ENCODE measurements around the gene MTAP. TPM values are rescaled to one million over a fixed set of nuclear protein-coding genes. Genes with fewer than 3 reads are reported as not detected.
A peak's percentile ranks its signal among the peaks of the same experiment; 100 is the strongest.

Gene MTAP
- total and polyA plus RNA-seq, 2 donors (not counting 1 experiment from before 2014, with no cell fraction given) = 9.8 to 38.4 TPM

DNA sequence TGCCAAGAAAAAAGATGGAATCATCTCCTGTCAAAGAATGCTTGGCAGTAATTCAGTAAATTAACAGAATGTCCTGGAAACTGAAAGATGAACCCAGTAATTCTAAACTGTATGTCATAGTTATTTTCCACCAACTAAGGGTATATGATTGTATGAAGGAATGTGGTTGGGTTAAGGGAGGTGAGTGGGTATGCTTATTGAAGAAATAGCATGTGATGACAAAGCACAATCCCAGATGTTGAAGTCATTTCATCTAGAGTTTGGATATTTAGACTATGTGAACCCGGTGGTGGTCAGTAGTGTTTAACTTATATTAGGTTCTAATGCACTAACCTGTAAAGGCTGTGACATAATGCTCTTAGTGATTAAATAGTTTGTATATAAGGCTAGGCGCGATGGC lies 104.4 kb downstream of the MTAP start:
- H3K9me3 Mint-ChIP-seq (ENCODE audit: insufficient read depth) = peaks cover 15% of the 10 kb centered on the region
- H3K9ac ChIP-seq (ENCODE audit: low read length) = no peak overlapping the region
- H3K4me2 ChIP-seq (replicated peaks; ENCODE audit: low read depth, low read length, poor library complexity, severe bottlenecking) = no peak overlapping the region
- no peak overlapping the region for H3K4me3 ChIP-seq (ENCODE audit: control extremely low read depth in 1 of 5, extremely low read depth in 1 of 5, insufficient read depth in 1 of 5, low read depth in 2 of 5, low read length in 4 of 5)
- peaks cover 3 to 14% (median 12%) of the 10 kb centered on the region in 3 donors for H3K9me3 ChIP-seq (ENCODE audit: control extremely low read depth in 1 of 3, control insufficient read depth in 2 of 3, insufficient read depth in 1 of 3, low read length in 2 of 3)
- DNase-seq (no peak), ATAC-seq (ENCODE audit: low read depth) (no peak)
- POLR2A ChIA-PET = no interaction called here
- no peak overlapping the region for H3K4me3 Mint-ChIP-seq
- H4K20me1 ChIP-seq (ENCODE audit: control insufficient read depth, insufficient read depth, low read length, poor library complexity, severe bottlenecking) = no peaks in the 10 kb centered on the region
- H2AFZ ChIP-seq (ENCODE audit: insufficient read depth, low read depth, low read length, poor library complexity, severe bottlenecking) = no peak overlapping the region
- H3K36me3 ChIP-seq (replicated peaks in 1 of 2; ENCODE audit: control extremely low read depth in 1 of 2, control insufficient read depth in 1 of 2, extremely low read depth in 1 of 2, insufficient read depth in 2 of 2, low read length in 1 of 2) = no peaks in the 10 kb centered on the region
- no peak overlapping the region for H3K27ac Mint-ChIP-seq
- H3K27me3 Mint-ChIP-seq = no peaks in the 10 kb centered on the region
- CTCF ChIA-PET = interaction anchor here (0.7 kb wide), 1 partner anchor 1166 kb away, joined by 3 read pairs; no protein-coding TSS in a partner anchor
- peaks cover 5% of the 10 kb centered on the region for H3K4me1 Mint-ChIP-seq
- no peak overlapping the region for H3K27ac ChIP-seq (ENCODE audit: low read length in 2 of 2)
- no CpG with 5 or more reads among the region's 3 CpGs for WGBS (ENCODE audit: insufficient coverage)
- H3K79me2 ChIP-seq (ENCODE audit: control insufficient read depth, insufficient read depth, low read length) = no peaks in the 10 kb centered on the region
- H3K27me3 ChIP-seq (replicated peaks in 1 of 4; ENCODE audit: control extremely low read depth in 1 of 4, control insufficient read depth in 3 of 4, insufficient read depth in 4 of 4, low read length in 3 of 4) = no peaks in the 10 kb centered on the region
- H3K4me1 ChIP-seq (ENCODE audit: control insufficient read depth in 2 of 2, insufficient read depth in 2 of 2, low read length in 2 of 2) = no peaks in the 10 kb centered on the region
- intact Hi-C loops (cut with micrococcal nuclease) = loop anchor here (5.0 kb wide), 1 partner anchor 35 kb away; no protein-coding TSS in a partner anchor
- TF ChIP-seq, protein P1, sequence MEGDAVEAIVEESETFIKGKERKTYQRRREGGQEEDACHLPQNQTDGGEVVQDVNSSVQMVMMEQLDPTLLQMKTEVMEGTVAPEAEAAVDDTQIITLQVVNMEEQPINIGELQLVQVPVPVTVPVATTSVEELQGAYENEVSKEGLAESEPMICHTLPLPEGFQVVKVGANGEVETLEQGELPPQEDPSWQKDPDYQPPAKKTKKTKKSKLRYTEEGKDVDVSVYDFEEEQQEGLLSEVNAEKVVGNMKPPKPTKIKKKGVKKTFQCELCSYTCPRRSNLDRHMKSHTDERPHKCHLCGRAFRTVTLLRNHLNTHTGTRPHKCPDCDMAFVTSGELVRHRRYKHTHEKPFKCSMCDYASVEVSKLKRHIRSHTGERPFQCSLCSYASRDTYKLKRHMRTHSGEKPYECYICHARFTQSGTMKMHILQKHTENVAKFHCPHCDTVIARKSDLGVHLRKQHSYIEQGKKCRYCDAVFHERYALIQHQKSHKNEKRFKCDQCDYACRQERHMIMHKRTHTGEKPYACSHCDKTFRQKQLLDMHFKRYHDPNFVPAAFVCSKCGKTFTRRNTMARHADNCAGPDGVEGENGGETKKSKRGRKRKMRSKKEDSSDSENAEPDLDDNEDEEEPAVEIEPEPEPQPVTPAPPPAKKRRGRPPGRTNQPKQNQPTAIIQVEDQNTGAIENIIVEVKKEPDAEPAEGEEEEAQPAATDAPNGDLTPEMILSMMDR (IDR thresholded peaks at IDR 0.05) = no peak
- no peak for TF ChIP-seq EZH2 (IDR thresholded peaks at IDR 0.05; ENCODE audit: borderline replicate concordance, insufficient read depth, low read depth, low read length, poor library complexity, severe bottlenecking)

DNA sequence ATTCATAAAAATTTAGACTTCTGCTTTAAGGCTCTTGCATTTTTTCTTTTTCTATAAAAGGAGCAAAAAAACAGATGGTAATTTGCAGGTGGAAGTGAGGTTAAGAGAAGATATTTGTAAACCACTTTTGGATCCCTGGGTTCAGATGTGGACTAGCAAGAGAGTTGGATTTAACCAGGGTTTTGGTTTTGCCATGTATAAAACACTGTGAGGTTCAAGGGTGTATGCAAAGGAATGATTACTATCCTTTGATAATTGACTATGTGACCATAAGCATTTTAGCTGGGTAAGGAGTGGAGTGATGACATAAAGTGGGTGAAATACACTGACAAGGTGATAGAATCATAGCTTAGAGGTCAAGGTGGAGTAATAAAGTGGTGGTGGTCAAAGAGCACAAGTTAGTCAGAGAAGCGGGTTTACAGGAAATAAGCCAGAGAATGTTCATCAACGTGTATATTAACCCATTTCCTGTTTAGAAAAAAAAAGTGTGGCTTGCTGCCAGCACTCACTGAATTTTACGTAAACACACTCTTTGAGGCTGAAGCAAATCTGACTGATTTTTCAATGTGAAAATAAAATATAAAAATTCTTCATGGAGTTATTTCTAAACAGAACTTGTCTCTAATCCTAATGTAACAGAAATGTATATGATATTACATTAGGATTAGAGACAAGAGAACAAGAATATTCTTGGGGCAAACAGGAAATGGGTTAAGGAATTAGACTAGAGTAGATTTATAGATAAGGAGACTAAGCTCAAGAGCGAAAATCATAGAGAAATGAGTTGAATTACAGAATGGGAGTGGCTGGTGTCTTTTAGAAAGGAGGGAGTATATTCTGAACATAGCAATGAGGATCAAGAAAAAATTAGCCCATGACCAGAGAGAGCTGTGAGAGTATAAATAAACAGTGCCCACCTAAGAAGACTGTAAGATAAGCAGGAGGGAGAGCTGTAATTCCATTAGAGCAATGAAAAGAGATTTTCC lies 117.2 kb downstream of the MTAP start:
- Histone ChIP-seq H3K27me3 (replicated peaks in 1 of 4; ENCODE audit: control extremely low read depth in 1 of 4, control insufficient read depth in 3 of 4, insufficient read depth in 4 of 4, low read length in 3 of 4) (no peaks in the 10 kb centered on the region), H3K36me3 (replicated peaks in 1 of 2; ENCODE audit: control extremely low read depth in 1 of 2, control insufficient read depth in 1 of 2, extremely low read depth in 1 of 2, insufficient read depth in 2 of 2, low read length in 1 of 2) (no peaks in the 10 kb centered on the region), H2AFZ (ENCODE audit: insufficient read depth, low read depth, low read length, poor library complexity, severe bottlenecking) (peak overlapping the region; percentile 23), H4K20me1 (ENCODE audit: control insufficient read depth, insufficient read depth, low read length, poor library complexity, severe bottlenecking) (no peaks in the 10 kb centered on the region), H3K9me3 (ENCODE audit: control extremely low read depth in 1 of 3, control insufficient read depth in 2 of 3, insufficient read depth in 1 of 3, low read length in 2 of 3) (peaks cover 0 to 5% (median 5%) of the 10 kb centered on the region in 3 donors), H3K4me3 (ENCODE audit: control extremely low read depth in 1 of 5, extremely low read depth in 1 of 5, insufficient read depth in 1 of 5, low read depth in 2 of 5, low read length in 4 of 5) (no peak overlapping the region), H3K4me2 (replicated peaks; ENCODE audit: low read depth, low read length, poor library complexity, severe bottlenecking) (peak overlapping the region; percentile 33), H3K27ac (ENCODE audit: low read length in 2 of 2) (no peak overlapping the region), H3K9ac (ENCODE audit: low read length) (no peak overlapping the region), H3K79me2 (ENCODE audit: control insufficient read depth, insufficient read depth, low read length) (no peaks in the 10 kb centered on the region), H3K4me1 (ENCODE audit: control insufficient read depth in 2 of 2, insufficient read depth in 2 of 2, low read length in 2 of 2) (peaks cover 4 to 7% of the 10 kb centered on the region in 2 donors)
- H3K27me3 Mint-ChIP-seq = no peaks in the 10 kb centered on the region
- 43% methylated on average over 1 of the region's 4 CpGs for WGBS (ENCODE audit: insufficient coverage)
- peak; percentile 17 for DNase-seq
- ChIA-PET CTCF (interaction anchor here (1.0 kb wide), 1 partner anchor 89 kb away, joined by 3 read pairs; no protein-coding TSS in a partner anchor), POLR2A (no interaction called here)
- H3K4me3 Mint-ChIP-seq = peak overlapping the region; percentile 20
- H3K4me1 Mint-ChIP-seq = peaks cover 15% of the 10 kb centered on the region
- no peak for TF ChIP-seq EZH2 (IDR thresholded peaks at IDR 0.05; ENCODE audit: borderline replicate concordance, insufficient read depth, low read depth, low read length, poor library complexity, severe bottlenecking)
- TF ChIP-seq, protein P1 (IDR thresholded peaks at IDR 0.05) = no peak
- peak; percentile 31 for ATAC-seq (ENCODE audit: low read depth)
- no peak overlapping the region for H3K27ac Mint-ChIP-seq
- intact Hi-C loops (cut with micrococcal nuclease) = loop anchor here (10.0 kb wide), 1 partner anchor 55 kb away; no protein-coding TSS in a partner anchor
- peaks cover 6% of the 10 kb centered on the region for H3K9me3 Mint-ChIP-seq (ENCODE audit: insufficient read depth)

Measured in B cell (primary cell).